B cell (primary cell): ENCODE results near the gene CD6. TPM values are rescaled to one million over a fixed set of nuclear protein-coding genes. Genes with fewer than 3 reads are reported as not detected.

Source experiments
- ATAC-seq: fragments of 200-7000 bp; cut with Tn5 transposase; one replicate; pipeline ENCODE4 v1.10.0; 2021; ENCODE audit warnings: low read depth, mild to moderate bottlenecking, moderate number of reproducible peaks, moderate library complexity
- CTCF ChIA-PET: fragments of 350-600 bp; sonication (Branson Sonifier 250); formaldehyde crosslinking; loops from one replicate; lab custom pipeline; 2021; ENCODE audit warnings: antibody characterized with exemption, inconsistent platforms; lab: Charles Lee
- POLR2A ChIA-PET: fragments of 350-600 bp; sonication (Branson Sonifier 250); formaldehyde crosslinking; loops from one replicate; lab custom pipeline; 2021; ENCODE audit warnings: antibody characterized with exemption; lab: Charles Lee
- DNase-seq: peaks from one replicate; pipeline ENCODE4 v3.0.0; 2013
- H2AFZ ChIP-seq: 2 replicates; pipeline ENCODE4 v1.6.1; 2012; ENCODE audit warnings: mild to moderate bottlenecking, low read depth, low read length; ENCODE audit not compliant: insufficient read depth, poor library complexity, severe bottlenecking
- H3K27ac ChIP-seq, 2 donors: 1 replicate in 1 of 2; 2 replicates in 1 of 2; pipeline ENCODE4 v1.5.1; 2012 to 2013; ENCODE audit warnings: low read length in 2 of 2, mild to moderate bottlenecking in 2 of 2, moderate library complexity in 1 of 2
- H3K27me3 ChIP-seq, 4 experiments: fragments of 200-600 bp in 1 of 4; sonication (generic) in 1 of 4; replicated peaks in 1 of 4; 1 replicate in 2 of 4; 2 replicates in 2 of 4; pipeline versions ENCODE4 v1.6.1 to v1.7.0; 2013 to 2016; ENCODE audit warnings: low read length in 3 of 4, mild to moderate bottlenecking in 2 of 4, mixed read lengths in 1 of 4, moderate library complexity in 1 of 4; ENCODE audit not compliant: insufficient read depth in 4 of 4, control insufficient read depth in 3 of 4; ENCODE audit errors: control extremely low read depth in 1 of 4
- H3K36me3 ChIP-seq, 2 experiments: replicated peaks in 1 of 2; 1 replicate in 1 of 2; 2 replicates in 1 of 2; pipeline versions ENCODE4 v1.6.1 to v1.7.1; 2013; ENCODE audit warnings: low read length in 1 of 2; ENCODE audit not compliant: insufficient read depth in 2 of 2, control insufficient read depth in 1 of 2; ENCODE audit errors: control extremely low read depth in 1 of 2, extremely low read depth in 1 of 2
- H3K4me1 ChIP-seq, 2 donors: fragments of 200-600 bp in 1 of 2; sonication (generic) in 1 of 2; 1 replicate in 1 of 2; 2 replicates in 1 of 2; pipeline versions ENCODE4 v1.5.1 to v1.6.1; 2013 to 2017; ENCODE audit warnings: low read length in 2 of 2; ENCODE audit not compliant: control insufficient read depth in 2 of 2, insufficient read depth in 2 of 2
- H3K4me2 ChIP-seq: replicated peaks from 2 replicates; pipeline ENCODE3; 2012; ENCODE audit warnings: mild to moderate bottlenecking, low read depth, low read length; ENCODE audit not compliant: poor library complexity, severe bottlenecking
- H3K4me3 ChIP-seq, 5 experiments: fragments of 200-600 bp in 1 of 5; sonication (generic) in 1 of 5; 1 replicate in 3 of 5; 2 replicates in 2 of 5; pipeline versions ENCODE4 v1.5.1 to v1.7.0; 2011 to 2016; ENCODE audit warnings: low read length in 4 of 5, mild to moderate bottlenecking in 4 of 5, low read depth in 2 of 5, control low read depth in 1 of 5, moderate library complexity in 1 of 5; ENCODE audit not compliant: insufficient read depth in 1 of 5; ENCODE audit errors: control extremely low read depth in 1 of 5, extremely low read depth in 1 of 5
- H3K79me2 ChIP-seq: fragments of 200-600 bp; sonication (generic); one replicate; pipeline ENCODE4 v1.6.0; 2016; ENCODE audit warnings: low read length; ENCODE audit not compliant: control insufficient read depth, insufficient read depth
- H3K9ac ChIP-seq: fragments of 200-600 bp; sonication (generic); 2 replicates; pipeline ENCODE4 v1.6.1; 2017; ENCODE audit warnings: mild to moderate bottlenecking, low read length, moderate library complexity
- H3K9me3 ChIP-seq, 3 donors: one replicate each; pipeline versions ENCODE4 v1.6.1 to v1.7.1; 2013; ENCODE audit warnings: low read length in 2 of 3; ENCODE audit not compliant: control insufficient read depth in 2 of 3, insufficient read depth in 1 of 3; ENCODE audit errors: control extremely low read depth in 1 of 3
- H4K20me1 ChIP-seq: 2 replicates; pipeline ENCODE4 v1.6.0; 2012; ENCODE audit warnings: mild to moderate bottlenecking, low read length; ENCODE audit not compliant: insufficient read depth, control insufficient read depth, poor library complexity, severe bottlenecking
- H3K27ac Mint-ChIP-seq: one replicate; pipeline ENCODE4 v1.8.0; 2021; ENCODE audit warnings: mixed read lengths
- H3K27me3 Mint-ChIP-seq: one replicate; pipeline ENCODE4 v1.8.0; 2021; ENCODE audit warnings: mixed read lengths
- H3K4me1 Mint-ChIP-seq: one replicate; pipeline ENCODE4 v1.8.0; 2021; ENCODE audit warnings: mixed read lengths
- H3K4me3 Mint-ChIP-seq: one replicate; pipeline ENCODE4 v1.8.0; 2021; ENCODE audit warnings: mixed read lengths
- H3K9me3 Mint-ChIP-seq: one replicate; pipeline ENCODE4 v1.8.0; 2022; ENCODE audit warnings: mixed read lengths; ENCODE audit not compliant: insufficient read depth
- CTCF ChIP-seq: fragments of 200-600 bp; IDR thresholded peaks from one replicate; pipeline ENCODE4 v1.8.0; 2022; ENCODE audit warnings: antibody characterized with exemption, mild to moderate bottlenecking
- EZH2 ChIP-seq: IDR thresholded peaks from 2 replicates; pipeline ENCODE4 v1.6.1; 2012; ENCODE audit warnings: borderline replicate concordance, low read depth, mild to moderate bottlenecking, moderate library complexity, low read length; ENCODE audit not compliant: insufficient read depth, poor library complexity, severe bottlenecking
- WGBS: methylation state at CpG from one replicate; pipeline ENCODE4 v1.1.5; 2013; ENCODE audit warnings: missing lambda C conversion rate; ENCODE audit not compliant: insufficient coverage; 5-methylcytosine and 5-hydroxymethylcytosine counted together
- intact Hi-C: fragments of 100-400 bp; cut with micrococcal nuclease; formaldehyde crosslinking; loops from one replicate; pipeline ENCODE4 v1.10.0; 2022
- polyA plus RNA-seq: library from polyadenylated mRNA; depleted of rRNA; stranded (reverse); fragments of >200 nt; gene quantifications from 2 replicates; pipeline ENCODE4 v1.2.3, GENCODE V29; 2012
- total RNA-seq, 2 donors: library from RNA; stranded (reverse); fragments of 120-200 nt in 1 of 2; gene quantifications; 1 replicate in 1 of 2; 2 replicates in 1 of 2; pipeline versions ENCODE4 v1.2.3 to v1.2.4, GENCODE V29; 2013 to 2022

The CD6 gene
- total and polyA plus RNA-seq, 2 donors (not counting 1 experiment from before 2014, with no cell fraction given) = 9.3 to 13.6 TPM

- ATAC-seq = no peak
- 87% methylated on average over 6 of the region's 6 CpGs for WGBS
- no peak for DNase-seq
- Histone ChIP-seq H3K4me3 (no peak overlapping the region), H4K20me1 (no peaks in the 10 kb centered on the region), H3K9me3 (no peaks in the 10 kb centered on the region), H3K27ac (no peak overlapping the region), H2AFZ (no peak overlapping the region), H3K4me2 (no peak overlapping the region), H3K4me1 (peaks cover 11 to 14% of the 10 kb centered on the region in 2 donors), H3K9ac (no peak overlapping the region), H3K79me2 (peaks cover 4% of the 10 kb centered on the region), H3K36me3 (no peaks in the 10 kb centered on the region), H3K27me3 (no peaks in the 10 kb centered on the region)
- CTCF ChIA-PET = interaction anchor here (1.0 to 1.6 kb wide), 2 partner anchors 9 to 87 kb away, joined by 3 to 7 read pairs; no protein-coding TSS in a partner anchor
- no peaks in the 10 kb centered on the region for H3K27me3 Mint-ChIP-seq
- H3K9me3 Mint-ChIP-seq = no peaks in the 10 kb centered on the region
- H3K4me3 Mint-ChIP-seq = no peak overlapping the region
- H3K27ac Mint-ChIP-seq = no peak overlapping the region
- H3K4me1 Mint-ChIP-seq = peaks cover 17% of the 10 kb centered on the region
- intact Hi-C loops = no loop called here
- TF ChIP-seq EZH2 (no peak), CTCF (no peak)
- POLR2A ChIA-PET = no interaction called here
These were observed 85.1 kb downstream of the CD6 start for GRCh38 chr11:61056571-61056970.

GRCh38 chr11:61056981-61057380 is 85.5 kb downstream of the CD6 start:
- Histone ChIP-seq H2AFZ (no peak overlapping the region), H3K27ac (no peak overlapping the region), H3K9ac (no peak overlapping the region), H3K79me2 (peaks cover 4% of the 10 kb centered on the region), H3K27me3 (no peaks in the 10 kb centered on the region), H3K4me2 (no peak overlapping the region), H3K36me3 (no peaks in the 10 kb centered on the region), H3K9me3 (no peaks in the 10 kb centered on the region), H4K20me1 (no peaks in the 10 kb centered on the region), H3K4me1 (peaks cover 15 to 18% of the 10 kb centered on the region in 2 donors), H3K4me3 (no peak overlapping the region)
- no peak overlapping the region for H3K4me3 Mint-ChIP-seq
- no peaks in the 10 kb centered on the region for H3K27me3 Mint-ChIP-seq
- no peak for DNase-seq
- H3K27ac Mint-ChIP-seq = no peak overlapping the region
- H3K4me1 Mint-ChIP-seq = peaks cover 21% of the 10 kb centered on the region
- CTCF ChIA-PET = interaction anchor here (1.0 to 1.6 kb wide), 2 partner anchors 8 to 87 kb away, joined by 3 to 7 read pairs; no protein-coding TSS in a partner anchor
- WGBS = 86% methylated on average over 7 of the region's 7 CpGs
- POLR2A ChIA-PET = no interaction called here
- no peak for ATAC-seq
- no peaks in the 10 kb centered on the region for H3K9me3 Mint-ChIP-seq
- no peak for TF ChIP-seq EZH2
- no peak for TF ChIP-seq CTCF
- intact Hi-C loops = no loop called here
